Posterior vena cava (tissue), 2 donors: Measurements from ENCODE around the gene ACAP2. TPM values are rescaled to one million over a fixed set of nuclear protein-coding genes. Genes with fewer than 3 reads are reported as not detected.

Experiments used
- DNase-seq: peaks from one replicate; pipeline ENCODE4 v3.0.0-alpha.2; 2020; ENCODE audit warnings: low spot score
- intact Hi-C, 2 donors: fragments of 100-400 bp; cut with DNase I; formaldehyde crosslinking; loops; one replicate each; pipeline versions ENCODE4 v1.14.1 to v1.14.2; 2022 to 2023
- total RNA-seq, 2 donors: library from RNA; stranded (reverse); fragmentation: NEBNext Ultra II Directional; extraction: Animal tissue kit (Norgen Biotek cat#: 25700); gene quantifications; one replicate each; pipeline ENCODE4 v1.2.1, GENCODE V29; 2021
- donor health status: DM: yes; HTN: yes; CAD: no.
- donor health status: DM: yes; HTN: yes; CAD: no.

ACAP2 gene
- total RNA-seq, 2 donors from 2014 or later: 46.8 to 48.4 TPM

DNA sequence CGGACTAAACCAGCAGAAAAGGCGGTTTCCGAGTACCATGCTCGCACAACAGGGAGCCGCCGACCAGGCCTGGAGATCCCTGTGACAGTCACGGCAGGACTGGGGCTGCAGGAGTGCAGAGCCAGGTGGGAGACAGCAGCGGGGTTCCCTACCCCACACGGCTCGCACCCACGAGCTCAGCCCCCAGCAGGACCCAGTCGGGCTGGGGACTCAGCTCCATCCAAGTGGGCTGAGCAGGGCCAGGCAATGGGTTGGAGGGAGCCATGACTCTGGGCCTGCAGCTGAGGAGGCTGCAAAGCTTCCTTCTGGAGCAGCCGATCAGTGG, 187.7 kb downstream of the ACAP2 start:
- peak; percentile 70 for DNase-seq
- intact Hi-C loops: loop anchor here in 1 of 2 donors (10.0 kb wide), 1 partner anchor 120 kb away; no protein-coding TSS in a partner anchor

DNA sequence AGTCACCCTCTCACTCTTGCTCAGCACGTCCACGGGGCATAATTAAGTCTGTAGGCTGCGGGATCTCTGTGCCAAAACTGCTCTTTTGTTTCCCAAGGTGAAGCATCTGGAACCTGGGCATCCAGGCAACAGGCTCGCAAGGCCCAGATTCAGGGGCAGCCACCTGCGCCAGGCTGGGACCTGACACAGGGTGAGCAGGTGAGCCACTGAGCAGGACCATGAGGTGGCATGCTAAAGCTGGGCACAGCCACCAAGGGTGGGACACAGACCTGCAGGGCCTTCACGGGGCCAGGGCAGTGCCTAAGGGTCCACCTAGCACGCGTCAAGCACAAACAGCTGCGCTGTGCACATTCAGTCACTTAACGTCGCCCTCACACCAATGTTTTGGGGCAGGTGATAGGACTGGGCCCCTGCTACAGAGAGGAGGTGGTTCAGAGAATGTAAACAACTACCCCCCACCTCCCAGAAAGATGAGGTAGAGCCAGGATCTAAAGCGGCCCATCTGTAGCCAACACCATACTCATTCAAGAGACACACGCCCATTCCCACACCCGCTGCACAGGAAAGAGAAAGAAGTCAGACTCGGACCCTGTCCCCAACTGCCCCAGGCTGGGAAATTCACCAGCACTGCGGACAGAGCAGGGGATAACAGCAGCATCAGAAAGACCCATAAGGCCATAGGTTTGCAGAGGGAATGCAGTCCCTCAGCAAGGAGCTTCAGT, 188.2 kb downstream of the ACAP2 start:
- intact Hi-C loops: loop anchor here in 1 of 2 donors (10.0 kb wide), 1 partner anchor 120 kb away; no protein-coding TSS in a partner anchor
- DNase-seq: peak; percentile 59

DNA sequence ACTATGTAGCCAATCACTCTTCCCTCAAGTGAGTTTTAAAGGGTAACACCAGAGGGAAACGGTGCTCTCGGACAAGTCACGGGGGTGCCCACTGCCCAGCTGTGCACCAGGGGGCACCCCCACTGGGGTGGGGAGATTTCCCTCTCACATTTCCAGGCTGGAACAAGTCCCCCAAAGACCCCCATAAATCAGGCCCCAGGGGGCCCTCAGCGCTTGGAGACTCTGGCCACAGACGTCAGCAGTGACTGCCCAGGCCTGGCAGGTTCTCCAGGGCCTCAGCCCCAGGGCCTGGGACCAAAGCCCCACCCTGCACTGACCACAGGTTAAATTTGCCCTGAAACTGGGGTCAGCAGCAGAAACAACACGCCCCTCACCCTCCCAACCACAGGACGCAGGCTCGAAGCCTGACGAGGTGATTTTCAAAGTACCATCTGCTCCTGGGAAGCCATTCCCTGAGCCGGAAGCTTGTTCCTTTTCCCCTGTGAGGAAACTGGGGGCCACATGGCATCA, 188.8 kb downstream of the ACAP2 start:
- intact Hi-C loops: loop anchor here in 1 of 2 donors (10.0 kb wide), 1 partner anchor 119 kb away; no protein-coding TSS in a partner anchor
- peak; percentile 48 for DNase-seq

DNA sequence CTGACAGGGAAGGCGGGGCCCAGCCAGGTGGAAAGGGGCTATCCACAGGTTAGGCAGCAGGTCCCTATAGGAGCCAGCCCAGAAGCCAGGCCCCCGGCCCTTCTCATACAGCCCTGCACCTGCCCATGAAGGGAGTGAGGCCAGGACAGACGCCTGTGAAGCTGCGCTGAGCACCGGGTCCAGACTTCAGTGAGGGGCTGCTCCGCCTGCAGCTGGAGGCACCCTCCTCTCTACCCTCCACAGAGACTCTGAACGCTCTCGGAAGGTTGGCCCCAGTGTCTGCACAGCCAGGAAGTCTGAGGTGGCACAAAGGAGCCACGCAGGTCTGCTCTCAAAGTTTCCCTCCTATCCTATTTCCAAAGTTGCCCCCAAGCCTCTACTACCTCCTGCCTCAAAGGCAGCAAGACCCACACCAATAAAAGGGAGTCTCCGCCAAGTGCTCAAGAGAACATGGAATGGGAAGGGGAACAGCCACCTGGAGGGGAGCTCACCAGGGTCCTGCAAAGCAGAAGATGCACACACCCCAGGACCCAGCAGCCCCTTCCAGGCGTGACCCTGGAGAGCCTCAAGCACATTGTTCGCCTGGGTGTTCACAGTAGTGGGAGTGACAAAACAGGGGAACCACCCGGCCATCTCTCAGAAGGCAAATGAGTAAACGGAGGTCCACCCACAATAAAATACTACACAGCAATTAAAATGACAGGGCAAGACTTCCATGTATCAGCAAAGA, 191.3 kb downstream of the ACAP2 start:
- intact Hi-C loops: loop anchor here in 1 of 2 donors (10.0 kb wide), 1 partner anchor 117 kb away; no protein-coding TSS in a partner anchor
- DNase-seq: peak; percentile 42

DNA sequence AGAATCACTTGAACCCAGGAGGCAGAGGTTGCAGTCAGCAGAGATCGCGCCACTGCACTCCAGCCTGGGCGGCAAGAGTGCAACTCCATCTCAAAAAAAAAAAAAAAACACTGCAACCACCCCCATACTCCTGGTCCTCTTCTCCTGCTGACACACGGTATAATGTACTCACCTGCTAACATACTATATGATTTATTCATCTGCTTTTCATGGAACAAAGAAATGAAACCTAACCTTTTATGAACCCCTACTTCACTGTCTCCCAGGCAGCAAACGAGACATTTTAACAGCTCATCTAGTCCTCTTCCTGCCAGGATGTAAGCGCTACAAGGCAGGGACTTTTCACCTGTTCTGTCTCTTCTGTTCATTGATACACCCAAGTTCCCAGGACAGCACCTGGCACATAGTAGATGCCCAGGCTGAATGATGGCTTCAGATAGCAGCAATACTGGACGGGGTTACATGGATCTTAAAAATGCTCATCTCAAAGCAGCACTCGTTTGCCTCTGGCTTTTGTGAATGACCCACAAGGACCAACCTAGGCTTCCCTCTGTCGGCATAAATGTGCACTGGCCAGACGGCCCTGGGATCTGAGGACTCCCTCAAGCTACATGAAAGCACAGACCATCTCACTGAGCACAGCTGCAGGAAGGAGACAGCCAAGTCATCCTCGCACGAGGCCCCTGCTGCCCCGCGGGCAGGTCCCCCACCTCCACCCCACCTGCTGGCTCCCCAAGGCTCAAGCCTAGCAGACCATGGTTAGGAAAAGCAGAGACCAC, 192.2 kb downstream of the ACAP2 start:
- intact Hi-C loops: loop anchor here in 1 of 2 donors (10.0 kb wide), 1 partner anchor 116 kb away; no protein-coding TSS in a partner anchor
- DNase-seq: peak; percentile 77

DNA sequence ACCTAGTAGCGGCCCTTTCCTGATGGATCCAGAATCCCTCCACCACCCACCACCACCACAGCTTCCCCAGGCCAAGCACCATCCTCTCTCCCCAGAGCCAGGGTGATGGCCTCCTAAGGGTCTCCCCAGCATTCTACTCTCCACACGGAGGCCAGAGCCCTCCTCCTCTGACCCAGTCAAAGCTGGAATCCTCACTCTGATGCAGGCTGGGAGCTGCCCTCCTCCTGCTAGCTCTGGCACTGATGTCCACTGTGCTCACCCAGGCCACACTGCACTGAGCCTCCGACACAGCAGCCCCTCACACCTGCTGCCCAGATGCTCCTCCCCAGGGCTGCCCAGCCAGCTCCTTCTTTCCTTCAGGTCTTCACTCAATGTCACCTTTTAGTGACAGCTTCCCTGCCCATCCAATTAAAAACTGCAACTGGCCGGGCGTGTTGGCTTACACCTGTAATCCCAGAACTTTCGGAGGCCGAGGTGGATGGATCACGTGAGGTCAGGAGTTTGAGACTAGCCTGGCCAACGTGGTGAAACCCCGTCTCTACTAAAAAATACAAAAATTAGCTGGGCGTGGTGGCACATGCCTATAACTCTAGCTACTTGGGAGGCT, 192.9 kb downstream of the ACAP2 start:
- DNase-seq: no peak
- intact Hi-C loops: loop anchor here in 1 of 2 donors (10.0 kb wide), 1 partner anchor 115 kb away; no protein-coding TSS in a partner anchor

DNA sequence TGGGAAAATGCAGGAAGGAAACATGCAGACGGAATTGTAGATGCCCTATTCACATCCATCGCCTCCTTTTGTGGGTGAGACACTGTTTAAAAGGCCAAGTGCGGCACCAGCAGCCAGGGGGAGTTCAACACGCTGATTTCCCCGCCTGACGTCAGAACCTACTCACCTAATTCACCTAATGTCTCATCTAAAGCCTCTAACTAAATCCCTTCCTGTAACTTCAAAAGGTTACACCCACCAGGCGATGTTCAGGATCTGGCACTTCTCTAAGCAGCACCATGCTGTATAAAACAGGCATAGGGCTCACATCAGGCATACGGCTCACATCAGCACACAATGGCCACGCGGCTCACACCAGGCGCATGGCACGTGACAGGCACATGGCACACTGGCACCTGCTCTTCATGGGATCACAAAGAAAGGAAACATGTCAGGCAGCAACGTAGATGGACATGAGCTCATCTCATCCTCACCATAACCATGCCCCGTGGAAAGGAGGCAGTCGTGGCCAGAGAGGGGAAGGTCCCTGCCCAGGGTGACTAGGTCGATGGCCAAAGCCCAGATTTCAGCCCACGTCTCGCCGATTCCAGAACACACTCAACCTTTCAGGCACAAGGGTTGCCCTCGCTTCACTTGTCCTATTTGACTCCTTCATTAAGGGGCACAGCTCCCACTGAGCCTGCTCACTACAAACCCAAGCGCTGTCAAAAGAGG, 193.6 kb downstream of the ACAP2 start:
- no peak for DNase-seq
- intact Hi-C loops: no loop called here

DNA sequence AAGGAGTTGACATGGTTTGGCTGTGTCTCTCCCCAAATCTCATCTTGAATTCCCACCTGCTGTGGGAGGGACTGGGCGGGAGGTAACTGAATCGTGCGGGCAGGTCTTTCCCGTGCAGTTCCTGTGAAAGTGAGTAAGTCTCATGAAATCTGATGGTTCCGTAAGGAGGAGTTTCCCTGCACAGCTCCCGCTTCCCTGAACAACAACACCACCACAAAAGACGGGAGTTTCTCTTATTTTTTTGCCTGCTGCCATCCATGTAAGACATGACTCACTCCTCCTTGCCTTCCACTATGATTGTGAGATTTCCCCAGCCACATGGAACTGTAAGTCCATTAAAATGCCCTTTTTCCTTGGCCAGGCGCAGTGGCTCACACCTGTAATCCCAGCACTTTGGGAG, 194.5 kb downstream of the ACAP2 start:
- intact Hi-C loops: no loop called here

DNA sequence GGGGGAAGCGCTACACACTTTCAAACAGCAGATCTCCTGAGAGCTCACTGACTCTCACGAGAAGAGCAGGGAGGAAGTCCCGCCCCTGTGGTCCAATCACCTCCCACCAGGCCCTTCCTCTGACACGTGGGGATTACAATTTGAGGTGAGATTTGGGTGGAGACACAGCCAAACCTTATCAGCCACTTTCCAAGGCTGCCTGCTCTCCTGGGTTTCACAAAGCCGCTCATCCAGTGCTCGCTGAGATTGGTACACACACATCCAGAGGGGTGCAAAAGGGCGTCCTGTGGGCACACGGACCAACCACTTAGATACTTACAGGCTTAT, 195.0 kb downstream of the ACAP2 start:
- DNase-seq: peak; percentile 28
- intact Hi-C loops: no loop called here

More for the DNA sequence above, 194.5 kb downstream of the ACAP2 start:
- no peak for DNase-seq

DNA sequence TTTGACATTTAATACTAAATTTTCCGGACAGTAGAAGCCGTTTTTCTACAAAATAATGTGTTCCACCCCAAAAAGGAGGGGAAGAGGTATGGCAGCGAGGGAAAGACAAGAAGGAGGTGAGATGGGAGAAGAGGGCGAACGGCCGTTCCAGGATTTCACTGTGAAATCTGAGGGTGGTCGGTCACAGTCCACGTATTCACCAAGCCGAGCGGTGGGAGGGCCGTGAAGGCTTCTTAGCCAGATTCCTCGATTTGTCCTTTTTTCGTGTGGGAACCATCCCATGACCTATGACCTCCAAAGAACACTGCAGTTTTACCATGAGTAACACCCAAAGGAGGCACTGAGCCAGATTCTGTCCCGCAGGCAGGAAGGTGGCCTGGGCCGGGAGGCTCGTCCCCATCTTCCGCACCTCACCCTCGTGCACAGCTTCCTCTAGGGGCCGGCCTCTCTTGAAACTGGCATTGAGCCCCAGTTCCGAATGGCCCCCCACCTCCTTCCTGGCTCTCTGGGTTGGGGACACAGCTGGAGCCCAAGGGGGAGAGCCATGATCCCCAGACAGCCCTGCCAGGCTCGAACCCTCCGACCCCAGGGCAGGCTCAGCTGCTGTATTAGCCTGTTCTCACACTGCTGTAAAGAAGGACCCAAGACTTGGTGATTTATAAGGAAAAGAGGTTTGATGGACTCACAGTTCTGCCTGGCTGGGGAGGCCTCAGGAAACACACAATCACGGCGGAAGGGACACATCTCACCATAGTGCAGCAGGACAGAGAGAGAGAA, 195.5 kb downstream of the ACAP2 start:
- intact Hi-C loops: no loop called here
- DNase-seq: peak; percentile 57

DNA sequence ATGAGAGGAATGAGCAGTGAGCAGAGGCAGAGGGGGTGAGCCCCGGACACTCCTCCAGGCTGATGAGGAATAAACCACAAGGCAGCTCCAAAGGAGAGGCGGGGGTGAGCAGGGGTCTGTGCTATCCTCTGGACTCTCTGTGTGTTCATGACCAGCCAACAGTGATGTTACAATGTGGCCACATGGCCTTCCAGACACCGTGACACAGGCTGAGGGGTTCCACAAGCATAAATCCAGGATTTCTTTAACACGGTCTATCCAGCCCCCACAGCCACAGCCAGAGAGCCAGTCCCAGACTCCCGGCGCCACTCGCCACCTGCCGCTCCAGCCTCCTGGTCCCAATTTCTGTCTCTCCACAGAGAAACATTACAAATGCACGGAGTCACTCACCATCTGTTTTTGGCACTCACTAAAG, 196.2 kb downstream of the ACAP2 start:
- DNase-seq: peak; percentile 46
- intact Hi-C loops: no loop called here

DNA sequence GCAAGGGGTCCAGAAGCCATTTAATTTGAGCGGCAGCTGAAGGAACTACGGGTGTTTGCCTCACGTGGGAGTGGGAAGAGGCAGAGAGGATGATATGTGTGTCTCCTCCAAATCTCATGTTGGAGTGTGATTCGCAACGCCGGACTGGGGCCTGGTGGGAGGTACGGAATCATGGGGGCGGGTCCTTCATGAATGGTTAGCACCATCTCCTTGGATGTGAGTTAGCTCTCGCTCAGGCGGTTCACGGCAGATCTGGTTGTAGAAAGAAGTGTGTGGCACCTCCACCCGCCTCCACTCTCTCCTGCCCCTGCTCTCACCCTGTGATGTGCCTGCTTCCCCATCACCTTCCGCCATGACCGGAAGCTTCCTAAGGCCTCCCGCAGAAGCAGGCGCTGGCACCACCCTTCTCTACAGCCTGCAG, 197.3 kb downstream of the ACAP2 start:
- intact Hi-C loops: no loop called here
- peak; percentile 53 for DNase-seq

DNA sequence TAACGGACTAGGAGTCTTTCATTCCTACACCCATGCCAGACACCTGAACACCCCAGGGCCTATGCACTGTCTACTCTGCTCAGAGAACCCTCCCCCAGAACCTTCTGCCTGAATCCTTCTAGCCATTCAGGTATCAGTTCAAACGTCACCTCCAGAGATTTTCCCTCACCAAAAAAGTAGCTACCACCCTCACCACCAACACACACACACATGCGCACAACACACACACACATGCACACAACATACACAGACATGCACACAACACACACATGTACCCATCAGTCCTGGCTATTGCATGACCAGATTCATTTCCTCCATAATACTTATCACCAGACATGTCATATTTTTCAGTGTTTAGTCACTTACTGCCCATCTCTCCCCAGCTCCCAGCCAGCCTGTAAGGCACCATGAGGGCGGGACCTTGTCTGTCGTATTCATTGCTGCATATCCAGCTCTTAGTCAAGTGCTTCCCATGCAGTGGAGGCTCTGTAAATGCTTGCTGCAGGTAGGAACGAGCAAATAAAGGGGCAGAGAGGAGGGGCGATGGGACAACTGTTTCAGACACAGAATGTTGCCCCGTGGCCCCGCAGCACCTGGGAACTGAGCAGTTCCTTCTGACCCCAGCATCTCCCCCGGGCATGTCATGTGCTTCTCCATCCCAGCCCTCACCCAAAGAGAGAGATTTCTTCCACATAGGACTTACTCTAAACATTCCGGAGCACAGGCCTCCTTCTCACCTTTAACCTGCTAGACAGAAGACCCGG, 201.0 kb downstream of the ACAP2 start:
- DNase-seq: peak; percentile 22
- intact Hi-C loops: loop anchor here in 1 of 2 donors (5.0 kb wide), 1 partner anchor 34 kb away; no protein-coding TSS in a partner anchor

DNA sequence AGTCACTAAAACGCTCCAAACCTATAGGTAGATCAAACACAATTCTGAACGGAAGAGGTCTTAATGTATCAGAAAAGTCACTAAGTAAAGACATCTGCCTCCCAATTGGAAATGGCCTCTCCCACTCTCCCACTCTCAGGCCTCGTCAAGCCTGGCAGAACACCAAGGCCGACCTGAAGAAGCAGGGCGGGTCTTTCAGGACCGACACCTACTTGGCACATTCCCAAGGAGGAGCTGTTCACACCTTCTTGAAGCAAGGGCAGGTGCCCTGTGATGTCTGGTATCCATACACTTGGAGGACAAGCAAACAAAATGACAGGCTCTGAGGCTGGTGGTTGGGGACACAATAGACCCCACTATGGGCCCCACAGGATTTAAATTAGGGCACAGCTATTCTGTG, 201.9 kb downstream of the ACAP2 start:
- DNase-seq: peak; percentile 67
- intact Hi-C loops: loop anchor here in 1 of 2 donors (5.0 kb wide), 1 partner anchor 34 kb away; no protein-coding TSS in a partner anchor

DNA sequence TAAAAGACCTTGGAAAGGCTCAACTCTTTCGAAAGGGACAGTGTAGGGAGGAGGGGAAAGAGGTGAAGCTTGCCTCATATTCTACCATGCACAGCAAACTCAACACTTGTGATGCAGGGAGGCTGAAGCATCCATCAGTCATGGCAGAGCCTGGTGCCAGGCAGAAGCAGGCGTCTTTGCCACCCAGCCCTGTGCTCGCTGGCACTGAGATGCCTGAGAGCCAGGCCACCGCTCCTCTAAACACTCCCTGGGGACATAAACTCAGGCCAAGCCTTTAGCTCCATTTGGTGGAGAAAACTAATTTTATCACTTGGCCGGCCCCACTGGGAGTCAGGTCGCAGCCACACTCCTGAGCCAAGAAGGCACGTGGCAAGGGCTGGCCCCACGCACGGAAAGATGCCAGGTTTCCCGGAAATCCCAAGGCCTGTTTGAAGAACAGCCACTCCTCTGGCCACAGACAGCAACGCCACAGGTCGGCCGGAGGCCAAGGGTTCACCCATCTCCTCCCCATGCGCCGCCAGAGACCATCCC, 202.6 kb downstream of the ACAP2 start:
- intact Hi-C loops: loop anchor here in 1 of 2 donors (5.0 kb wide), 1 partner anchor 33 kb away; no protein-coding TSS in a partner anchor
- peak; percentile 89 for DNase-seq

DNA sequence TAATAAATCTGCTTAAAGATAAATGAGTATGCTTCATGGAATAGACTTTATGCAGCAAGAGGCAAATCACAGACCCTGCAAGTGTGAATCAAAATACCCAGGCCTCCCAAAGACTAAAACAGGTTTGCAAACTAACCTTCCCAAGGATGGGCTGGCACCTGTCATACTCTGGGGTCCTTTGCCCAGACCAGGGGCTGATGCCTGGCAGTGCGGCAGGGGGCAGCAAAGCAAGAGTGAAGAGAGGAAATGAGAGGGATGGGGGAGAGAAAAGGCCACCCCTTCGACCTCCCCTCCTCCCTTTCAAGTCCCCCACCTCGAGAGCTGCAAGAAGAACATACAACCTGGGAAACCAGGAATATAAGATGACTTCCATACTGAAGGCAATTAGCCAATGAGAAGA, 203.7 kb downstream of the ACAP2 start:
- DNase-seq: peak; percentile 5
- intact Hi-C loops: no loop called here
